GM20000 (cell line): ENCODE data around the gene SOX2.

Experiments used
- DNase-seq: peaks from one replicate; pipeline ENCODE4 v3.0.0; 2012; ENCODE audit warnings: low spot score
- TF ChIP-seq, protein P1 (sequence below): IDR thresholded peaks from 2 replicates; pipeline ENCODE4 v1.5.1; 2012; ENCODE audit warnings: mild to moderate bottlenecking, control low read depth; ENCODE audit errors: extremely low read depth, missing control alignments

The SOX2 gene

DNA sequence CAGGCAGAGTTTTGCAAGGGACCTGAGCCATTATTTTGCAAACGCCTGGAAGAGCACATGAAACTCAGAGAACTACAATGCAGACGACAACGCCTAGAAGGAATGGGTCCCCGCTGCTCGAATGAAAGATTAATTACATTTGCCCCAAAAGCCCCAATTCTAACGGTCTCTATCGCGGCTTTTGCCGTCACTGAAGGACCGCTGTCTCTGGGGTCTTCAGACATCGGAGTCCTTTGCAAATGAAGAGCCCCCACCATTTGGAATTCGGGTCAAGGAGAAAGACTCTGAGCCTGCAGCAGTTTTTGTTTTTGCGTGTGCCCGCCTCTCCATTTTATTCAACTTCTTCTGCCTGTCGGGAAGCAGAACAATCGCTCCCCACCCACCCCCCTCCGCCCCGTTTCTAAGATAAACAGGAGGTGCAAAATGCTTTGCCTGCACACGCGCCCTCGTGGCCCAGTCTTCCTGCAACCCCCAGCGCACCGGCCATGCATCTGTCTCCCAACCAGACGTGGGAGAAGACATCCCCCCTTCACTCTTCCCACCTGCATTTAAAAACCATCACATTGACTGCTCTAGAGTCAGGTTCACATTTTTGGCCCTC is 13.5 kb downstream of the SOX2 start:
- DNase-seq = no peak
- TF ChIP-seq, protein P1, sequence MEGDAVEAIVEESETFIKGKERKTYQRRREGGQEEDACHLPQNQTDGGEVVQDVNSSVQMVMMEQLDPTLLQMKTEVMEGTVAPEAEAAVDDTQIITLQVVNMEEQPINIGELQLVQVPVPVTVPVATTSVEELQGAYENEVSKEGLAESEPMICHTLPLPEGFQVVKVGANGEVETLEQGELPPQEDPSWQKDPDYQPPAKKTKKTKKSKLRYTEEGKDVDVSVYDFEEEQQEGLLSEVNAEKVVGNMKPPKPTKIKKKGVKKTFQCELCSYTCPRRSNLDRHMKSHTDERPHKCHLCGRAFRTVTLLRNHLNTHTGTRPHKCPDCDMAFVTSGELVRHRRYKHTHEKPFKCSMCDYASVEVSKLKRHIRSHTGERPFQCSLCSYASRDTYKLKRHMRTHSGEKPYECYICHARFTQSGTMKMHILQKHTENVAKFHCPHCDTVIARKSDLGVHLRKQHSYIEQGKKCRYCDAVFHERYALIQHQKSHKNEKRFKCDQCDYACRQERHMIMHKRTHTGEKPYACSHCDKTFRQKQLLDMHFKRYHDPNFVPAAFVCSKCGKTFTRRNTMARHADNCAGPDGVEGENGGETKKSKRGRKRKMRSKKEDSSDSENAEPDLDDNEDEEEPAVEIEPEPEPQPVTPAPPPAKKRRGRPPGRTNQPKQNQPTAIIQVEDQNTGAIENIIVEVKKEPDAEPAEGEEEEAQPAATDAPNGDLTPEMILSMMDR = no peak

DNA sequence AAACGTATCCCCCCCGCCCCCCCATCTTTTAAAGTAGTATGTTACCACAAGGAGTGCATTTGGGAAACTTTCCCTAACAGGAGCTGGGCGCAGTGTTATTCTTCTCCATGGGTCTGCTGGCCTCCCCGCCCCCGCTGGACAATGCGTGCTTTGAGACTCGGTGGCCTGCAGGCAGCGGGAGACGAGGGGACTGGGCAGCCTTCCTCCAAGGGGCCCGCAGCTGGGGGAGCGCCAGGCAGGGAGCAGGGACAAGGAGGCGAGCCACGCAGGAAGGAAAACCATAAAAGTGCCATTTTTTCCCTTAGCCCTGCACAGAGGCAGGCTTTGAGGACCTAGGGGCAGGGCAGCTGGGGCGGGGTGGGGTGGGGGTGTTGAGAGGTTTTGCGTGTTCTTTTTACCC is 14.1 kb downstream of the SOX2 start:
- TF ChIP-seq, protein P1 = no peak
- DNase-seq = no peak

GRCh38 chr3:181726351-181727330 is 14.9 kb downstream of the SOX2 start:
- peak; percentile 25 for DNase-seq
- TF ChIP-seq, protein P1 = no peak

DNA sequence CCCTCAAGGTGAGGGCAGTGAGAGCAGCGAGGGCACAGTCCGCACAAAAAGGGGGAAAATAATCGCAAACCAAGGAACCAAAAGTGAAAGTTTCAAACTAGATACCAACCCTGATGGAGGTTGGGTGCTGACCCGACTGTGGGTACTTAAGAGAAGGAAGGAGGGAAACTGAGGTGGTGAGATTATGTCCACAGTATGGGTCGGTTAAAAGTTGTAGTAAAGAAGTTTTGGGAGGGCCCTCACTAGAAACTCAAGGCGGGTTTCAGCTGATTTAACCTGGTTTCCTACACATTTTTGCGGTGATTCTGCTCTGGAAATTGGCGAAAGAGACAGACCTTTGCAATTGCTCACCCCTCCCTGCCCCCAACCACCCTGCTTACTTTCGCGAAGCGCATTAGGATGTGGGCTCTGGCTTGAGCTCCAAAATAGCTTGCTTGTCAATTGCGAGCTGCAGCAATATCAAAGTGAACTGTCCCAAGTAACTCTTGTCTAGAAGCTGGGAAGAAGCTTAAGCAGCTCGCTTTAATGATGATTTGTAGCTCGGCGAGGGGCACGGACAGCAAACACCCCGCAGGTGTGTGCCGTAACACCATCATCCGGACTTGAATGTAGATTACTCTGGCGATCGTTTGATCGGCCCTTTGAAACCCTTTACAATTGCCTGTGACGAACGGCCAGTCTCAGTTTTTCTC is 15.8 kb downstream of the SOX2 start:
- peak; percentile 18 for DNase-seq
- TF ChIP-seq, protein P1 = no peak

GRCh38 chr3:181728470-181729340 is 17.0 kb downstream of the SOX2 start:
- DNase-seq = no peak
- TF ChIP-seq, protein P1 = no peak

DNA sequence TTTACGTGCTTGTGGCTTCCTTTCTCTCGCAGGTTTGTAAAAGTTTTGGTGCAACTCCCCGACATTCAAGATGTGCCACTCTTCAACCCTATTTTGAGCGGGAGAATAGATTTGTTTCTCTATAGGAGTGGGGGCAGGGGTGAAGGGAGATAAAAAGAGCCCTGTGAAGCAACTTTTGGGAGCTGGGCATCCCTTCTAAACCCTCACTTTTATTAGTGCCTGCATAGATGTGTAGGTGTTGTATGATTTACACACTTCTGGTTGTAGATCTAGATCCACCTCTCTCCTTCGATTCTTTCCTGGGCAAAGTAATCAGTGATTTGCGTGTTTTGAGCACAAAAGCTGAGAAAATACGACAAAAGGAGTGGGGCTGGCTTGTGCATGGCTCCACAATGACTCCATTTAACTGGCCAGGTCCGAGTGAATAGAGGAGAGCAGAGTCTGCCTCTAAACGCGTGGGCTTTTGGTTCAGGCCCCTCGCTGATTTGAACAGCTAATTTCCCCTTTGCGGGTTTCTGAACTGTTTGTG is 17.7 kb downstream of the SOX2 start:
- TF ChIP-seq, protein P1 = no peak
- DNase-seq = no peak
